GM18873 (cell line): ENCODE results near the gene HINFP.
"Not testable (repeated sequence)": the region's sequence is repeated elsewhere in the genome, so short reads cannot be mapped to it uniquely, and the experiment has no call there.

Experiments
- ATAC-seq: cut with Tn5 transposase; IDR thresholded peaks from one replicate; pipeline ENCODE4 v1.9.1; 2021; ENCODE audit warnings: mild to moderate bottlenecking, moderate library complexity, moderate number of reproducible peaks; ENCODE audit not compliant: unreplicated experiment, low FRiP score

HINFP gene

GRCh38 chr11:119100246-119100970 is 21.0 kb upstream of the HINFP start:
- ATAC-seq, result no peak

- no peak for ATAC-seq
Observed at GRCh38 chr11:119100994-119101758, 20.2 kb upstream of the HINFP start.

- peak; percentile 74 for ATAC-seq
Observed at GRCh38 chr11:119101759-119102423, 19.5 kb upstream of the HINFP start, which contains the start of gene DPAGT1. TSS of gene DPAGT1 (minus strand) at chr11:119101853. CDS start at chr11:119101655, 198 bp downstream.

GRCh38 chr11:119103161-119103664 is 18.2 kb upstream of the HINFP start:
- ATAC-seq, result not testable (repeated sequence)

- ATAC-seq, result no peak
Observed at GRCh38 chr11:119103793-119104192, 17.6 kb upstream of the HINFP start.

GRCh38 chr11:119106564-119107537 is 14.5 kb upstream of the HINFP start, which contains the start of gene C2CD2L:
TSS of gene C2CD2L (plus strand) at chr11:119107344. CDS start at chr11:119107742, 398 bp downstream.
- peak; percentile 55 for ATAC-seq

- ATAC-seq, result peak; percentile 14
Observed at GRCh38 chr11:119107538-119108145, 13.7 kb upstream of the HINFP start.

GRCh38 chr11:119108146-119108856 is 13.1 kb upstream of the HINFP start:
- ATAC-seq, result no peak

- ATAC-seq, result no peak
Observed at GRCh38 chr11:119108857-119109221, 12.5 kb upstream of the HINFP start.

- no peak for ATAC-seq
Observed at GRCh38 chr11:119109843-119110242, 11.5 kb upstream of the HINFP start.

GRCh38 chr11:119110439-119110838 is 10.9 kb upstream of the HINFP start:
- no peak for ATAC-seq

- no peak for ATAC-seq
Observed at GRCh38 chr11:119111361-119111925, 9.9 kb upstream of the HINFP start.

- no peak for ATAC-seq
Observed at GRCh38 chr11:119112314-119113020, 8.9 kb upstream of the HINFP start.

- no peak for ATAC-seq
Observed at GRCh38 chr11:119113716-119114115, 7.7 kb upstream of the HINFP start.

- no peak for ATAC-seq
Observed at GRCh38 chr11:119114351-119114750, 7.0 kb upstream of the HINFP start.

GRCh38 chr11:119115484-119116234 is 5.7 kb upstream of the HINFP start:
- no peak for ATAC-seq

GRCh38 chr11:119116235-119116594 is 5.2 kb upstream of the HINFP start:
- ATAC-seq, result no peak
